M059J (cell line): ENCODE measurements around the gene HNRNPUL2. TPM values are rescaled to one million over a fixed set of nuclear protein-coding genes. Genes with fewer than 3 reads are reported as not detected.
"Not testable (repeated sequence)": the region's sequence is repeated elsewhere in the genome, so short reads cannot be mapped to it uniquely, and the experiment has no call there.

ENCODE experiments used
- DNase-seq: peaks from one replicate; pipeline ENCODE4 v3.0.0-alpha.2; 2012; ENCODE audit warnings: low read depth
- total RNA-seq: library from RNA; depleted of rRNA; stranded (reverse); fragments of >200 nt; shearing (Covaris generic); gene quantifications from 2 replicates; pipeline ENCODE4 v1.2.3, GENCODE V29; 2014; rRNA removed

Gene HNRNPUL2
- total RNA-seq = 11.3 and 16.8 TPM in 2 replicates

- peak; percentile 98 for DNase-seq
Observed at GRCh38 chr11:62727165-62727871, at the start of gene HNRNPUL2. Gene HNRNPUL2 (minus strand): TSS chr11:62727457. CDS start chr11:62727156, 301 bp downstream.

GRCh38 chr11:62775646-62776045 is 48.4 kb upstream of the HNRNPUL2 start:
- DNase-seq = no peak

- DNase-seq = no peak
Observed at GRCh38 chr11:62774407-62774806, 47.1 kb upstream of the HNRNPUL2 start.

- peak; percentile 99 for DNase-seq
Observed at GRCh38 chr11:62771144-62772021, 44.1 kb upstream of the HNRNPUL2 start, which contains the start of gene TAF6L. Gene TAF6L (plus strand): TSS chr11:62771396. CDS start chr11:62775784, 4,388 bp downstream.

- no peak for DNase-seq
Observed at GRCh38 chr11:62770778-62771143, 43.5 kb upstream of the HNRNPUL2 start.

GRCh38 chr11:62760867-62761227 is 33.6 kb upstream of the HNRNPUL2 start:
- not testable (repeated sequence) for DNase-seq

GRCh38 chr11:62757846-62758788 is 30.9 kb upstream of the HNRNPUL2 start:
- no peak for DNase-seq

GRCh38 chr11:62755086-62755615 is 27.9 kb upstream of the HNRNPUL2 start:
- DNase-seq = no peak

GRCh38 chr11:62753736-62754603 is 26.7 kb upstream of the HNRNPUL2 start, which contains the start of gene ZBTB3:
Gene ZBTB3 (minus strand): TSS chr11:62754160. CDS start chr11:62753664, 496 bp downstream.
- DNase-seq = peak; percentile 100

- DNase-seq = no peak
Observed at GRCh38 chr11:62752994-62753735, 25.9 kb upstream of the HNRNPUL2 start.

- DNase-seq = no peak
Observed at GRCh38 chr11:62752177-62752785, 25.0 kb upstream of the HNRNPUL2 start.

- not testable (repeated sequence) for DNase-seq
Observed at GRCh38 chr11:62749931-62750330, 22.7 kb upstream of the HNRNPUL2 start.

GRCh38 chr11:62747475-62748160 is 20.4 kb upstream of the HNRNPUL2 start:
- DNase-seq = no peak

- no peak for DNase-seq
Observed at GRCh38 chr11:62737196-62737595, 9.9 kb upstream of the HNRNPUL2 start.

GRCh38 chr11:62732830-62733229 is 5.6 kb upstream of the HNRNPUL2 start:
- DNase-seq = peak; percentile 43

- not testable (repeated sequence) for DNase-seq
Observed at GRCh38 chr11:62730076-62730475, 2.8 kb upstream of the HNRNPUL2 start.

GRCh38 chr11:62728171-62728988 is 1.1 kb upstream of the HNRNPUL2 start, which contains the start of gene TTC9C:
Gene TTC9C (plus strand): TSS chr11:62728486. CDS start chr11:62728849, 363 bp downstream.
- DNase-seq = peak; percentile 93

GRCh38 chr11:62727872-62728170 is 564 bp upstream of the HNRNPUL2 start:
- DNase-seq = peak; percentile 98
